Loucy (cell line): ENCODE data around the gene TOMM40L.

Experiments
- H2AFZ ChIP-seq: fragments of 200-600 bp; sonication (generic); 2 replicates; pipeline ENCODE4 v1.6.0; 2016; ENCODE audit warnings: antibody characterized with exemption, mild to moderate bottlenecking, low read length, moderate library complexity
- H3F3A ChIP-seq: fragments of 200-600 bp; 2 replicates; pipeline ENCODE4 v1.6.0; 2016; ENCODE audit warnings: antibody characterized with exemption, low read depth, mild to moderate bottlenecking
- H3K27me3 ChIP-seq: fragments of 200-600 bp; sonication (generic); 2 replicates; pipeline ENCODE4 v1.6.1; 2014; ENCODE audit warnings: low read length, mild to moderate bottlenecking; ENCODE audit not compliant: insufficient read depth, poor library complexity, severe bottlenecking
- H3K36me3 ChIP-seq: fragments of 200-600 bp; sonication (generic); 2 replicates; pipeline ENCODE4 v1.6.1; 2016; ENCODE audit warnings: low read length; ENCODE audit not compliant: insufficient read depth
- H3K4me1 ChIP-seq: fragments of 200-600 bp; sonication (generic); 2 replicates; pipeline ENCODE4 v1.5.1; 2014; ENCODE audit warnings: low read length, mild to moderate bottlenecking; ENCODE audit not compliant: insufficient read depth, poor library complexity, severe bottlenecking
- H3K4me2 ChIP-seq: fragments of 200-600 bp; sonication (generic); 2 replicates; pipeline ENCODE4 v1.6.0; 2014; ENCODE audit warnings: antibody characterized with exemption, low read length, low read depth, mild to moderate bottlenecking; ENCODE audit not compliant: poor library complexity, severe bottlenecking
- H3K4me3 ChIP-seq: fragments of 200-600 bp; sonication (generic); 2 replicates; pipeline ENCODE4 v1.5.1; 2014; ENCODE audit warnings: low read length, mild to moderate bottlenecking, mixed read lengths; ENCODE audit not compliant: poor library complexity, severe bottlenecking
- H3K79me2 ChIP-seq: fragments of 200-600 bp; sonication (generic); 2 replicates; pipeline ENCODE4 v1.6.1; 2014; ENCODE audit warnings: low read length; ENCODE audit not compliant: insufficient read depth
- H3K9ac ChIP-seq: fragments of 200-600 bp; sonication (generic); 2 replicates; pipeline ENCODE4 v1.6.0; 2014; ENCODE audit warnings: mild to moderate bottlenecking, low read depth, low read length, moderate library complexity; ENCODE audit not compliant: poor library complexity, severe bottlenecking
- H3K9me2 ChIP-seq: fragments of 200-600 bp; sonication (generic); replicated peaks from 2 replicates; pipeline ENCODE4 v1.6.1; 2016; ENCODE audit warnings: low read depth, low read length, mixed read lengths
- H3K9me3 ChIP-seq: fragments of 200-600 bp; sonication (generic); 2 replicates; pipeline ENCODE4 v1.6.1; 2014; ENCODE audit warnings: mild to moderate bottlenecking, antibody characterized with exemption, low read length, low read depth; ENCODE audit not compliant: insufficient read depth
- H4K20me1 ChIP-seq: fragments of 200-600 bp; sonication (generic); 2 replicates; pipeline ENCODE4 v1.6.0; 2014; ENCODE audit warnings: antibody characterized with exemption, low read length, mild to moderate bottlenecking; ENCODE audit not compliant: insufficient read depth, poor library complexity, severe bottlenecking
- EZH2phosphoT487 ChIP-seq: fragments of 200-600 bp; IDR thresholded peaks from 2 replicates; pipeline ENCODE4 v1.6.1; 2018; ENCODE audit warnings: antibody characterized with exemption, mild to moderate bottlenecking, moderate library complexity, borderline replicate concordance
- TF ChIP-seq, protein P1 (sequence below): fragments of 200-600 bp; sonication (generic); conservative IDR thresholded peaks from 2 replicates; pipeline ENCODE4 v1.5.1; 2014; ENCODE audit warnings: mild to moderate bottlenecking, antibody characterized with exemption, low read length

The TOMM40L gene

GRCh38 chr1:161177936-161178244 is 48.0 kb upstream of the TOMM40L start:
- peaks cover 42% of the 10 kb centered on the region for H3K4me1 ChIP-seq
- H3K36me3 ChIP-seq = peaks cover 15% of the 10 kb centered on the region; the same call in 1 of the 2 replicates
- H3F3A ChIP-seq = no peaks in the 10 kb centered on the region
- peak overlapping the region; percentile 93 for H3K4me3 ChIP-seq
- peaks cover 6% of the 10 kb centered on the region for H4K20me1 ChIP-seq
- no peaks in the 10 kb centered on the region for H3K27me3 ChIP-seq
- peak overlapping the region; percentile 80 for H3K9ac ChIP-seq
- TF ChIP-seq, protein P1, sequence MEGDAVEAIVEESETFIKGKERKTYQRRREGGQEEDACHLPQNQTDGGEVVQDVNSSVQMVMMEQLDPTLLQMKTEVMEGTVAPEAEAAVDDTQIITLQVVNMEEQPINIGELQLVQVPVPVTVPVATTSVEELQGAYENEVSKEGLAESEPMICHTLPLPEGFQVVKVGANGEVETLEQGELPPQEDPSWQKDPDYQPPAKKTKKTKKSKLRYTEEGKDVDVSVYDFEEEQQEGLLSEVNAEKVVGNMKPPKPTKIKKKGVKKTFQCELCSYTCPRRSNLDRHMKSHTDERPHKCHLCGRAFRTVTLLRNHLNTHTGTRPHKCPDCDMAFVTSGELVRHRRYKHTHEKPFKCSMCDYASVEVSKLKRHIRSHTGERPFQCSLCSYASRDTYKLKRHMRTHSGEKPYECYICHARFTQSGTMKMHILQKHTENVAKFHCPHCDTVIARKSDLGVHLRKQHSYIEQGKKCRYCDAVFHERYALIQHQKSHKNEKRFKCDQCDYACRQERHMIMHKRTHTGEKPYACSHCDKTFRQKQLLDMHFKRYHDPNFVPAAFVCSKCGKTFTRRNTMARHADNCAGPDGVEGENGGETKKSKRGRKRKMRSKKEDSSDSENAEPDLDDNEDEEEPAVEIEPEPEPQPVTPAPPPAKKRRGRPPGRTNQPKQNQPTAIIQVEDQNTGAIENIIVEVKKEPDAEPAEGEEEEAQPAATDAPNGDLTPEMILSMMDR = 0 out of 2 replicates have a peak, but pooled peaks have one; percentile 2
- no peak for TF ChIP-seq EZH2phosphoT487
- no peaks in the 10 kb centered on the region for H3K9me3 ChIP-seq
- 0 out of 2 replicates have a peak overlapping the region, but pooled peaks have one; percentile 89 for H2AFZ ChIP-seq
- H3K9me2 ChIP-seq = no peaks in the 10 kb centered on the region
- peak overlapping the region; percentile 78 for H3K4me2 ChIP-seq
- peaks cover 26% of the 10 kb centered on the region for H3K79me2 ChIP-seq

DNA sequence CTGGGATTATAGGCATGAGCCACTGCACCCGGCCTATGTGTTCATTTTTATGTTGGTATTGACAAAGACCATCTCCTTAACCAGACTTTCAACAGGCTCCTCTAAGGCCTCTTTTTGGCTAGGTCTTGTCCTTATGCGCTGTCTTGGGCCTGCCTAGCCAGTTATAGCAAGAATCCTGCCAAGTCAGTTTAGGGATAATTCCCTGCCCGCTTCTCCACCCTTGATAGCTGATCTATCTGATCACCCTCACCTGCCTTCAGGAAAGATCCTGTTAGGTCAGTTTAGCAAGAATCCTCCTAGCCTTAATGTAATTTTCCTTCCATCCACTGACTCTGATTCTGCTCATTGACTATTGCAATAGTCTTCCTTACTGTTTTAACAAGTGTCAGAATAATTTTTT is 46.2 kb upstream of the TOMM40L start:
- no peak overlapping the region for H2AFZ ChIP-seq
- no peak overlapping the region for H3K4me2 ChIP-seq
- peaks cover 25% of the 10 kb centered on the region for H3K79me2 ChIP-seq
- no peaks in the 10 kb centered on the region for H3F3A ChIP-seq
- TF ChIP-seq, protein P1 = no peak
- no peak for TF ChIP-seq EZH2phosphoT487
- H3K4me3 ChIP-seq = no peak overlapping the region
- H4K20me1 ChIP-seq = peaks cover 6% of the 10 kb centered on the region
- H3K4me1 ChIP-seq = peaks cover 57% of the 10 kb centered on the region
- no peak overlapping the region for H3K9ac ChIP-seq
- H3K36me3 ChIP-seq = peaks cover 2% of the 10 kb centered on the region; the same call in 1 of the 2 replicates
- H3K27me3 ChIP-seq = no peaks in the 10 kb centered on the region
- H3K9me2 ChIP-seq = no peaks in the 10 kb centered on the region
- no peaks in the 10 kb centered on the region for H3K9me3 ChIP-seq

GRCh38 chr1:161180639-161181038 is 45.2 kb upstream of the TOMM40L start:
- H3K9me3 ChIP-seq = no peaks in the 10 kb centered on the region
- TF ChIP-seq, protein P1 = peak; percentile 66
- TF ChIP-seq EZH2phosphoT487 = no peak
- peaks cover 6% of the 10 kb centered on the region for H4K20me1 ChIP-seq
- H3K36me3 ChIP-seq = no peaks in the 10 kb centered on the region
- peaks cover 50% of the 10 kb centered on the region for H3K4me1 ChIP-seq
- 0 out of 2 replicates have a peak, but pooled peaks cover 1% of the 10 kb centered on the region for H3F3A ChIP-seq
- no peaks in the 10 kb centered on the region for H3K9me2 ChIP-seq
- no peak overlapping the region for H2AFZ ChIP-seq
- no peaks in the 10 kb centered on the region for H3K27me3 ChIP-seq
- H3K79me2 ChIP-seq = peaks cover 16% of the 10 kb centered on the region
- no peak overlapping the region for H3K4me2 ChIP-seq
- H3K4me3 ChIP-seq = no peak overlapping the region
- H3K9ac ChIP-seq = no peak overlapping the region
